Memory B cell (primary cell): ENCODE data around the gene GNAS.
A peak's percentile ranks its signal among the peaks of the same experiment; 100 is the strongest.
"Not testable (repeated sequence)": the region's sequence is repeated elsewhere in the genome, so short reads cannot be mapped to it uniquely, and the experiment has no call there.

Source experiments
- ATAC-seq: fragments of 150-1000 bp; cut with Tn5 transposase; 2 replicates; pipeline ENCODE4 v1.10.0; 2021; ENCODE audit warnings: low read depth, mild to moderate bottlenecking, moderate library complexity
- DNase-seq, 2 donors: peaks; one replicate each; pipeline ENCODE4 v3.0.0; 2022; ENCODE audit warnings: low spot score in 2 of 2
- H3K27ac Mint-ChIP-seq: one replicate; pipeline ENCODE4 v1.8.0; 2022; ENCODE audit warnings: mild to moderate bottlenecking, moderate library complexity, mixed read lengths
- H3K27me3 Mint-ChIP-seq: one replicate; pipeline ENCODE4 v1.8.0; 2022; ENCODE audit warnings: mixed read lengths
- H3K36me3 Mint-ChIP-seq: one replicate; pipeline ENCODE4 v1.8.0; 2022; ENCODE audit warnings: mild to moderate bottlenecking, mixed read lengths
- H3K4me1 Mint-ChIP-seq: one replicate; pipeline ENCODE4 v1.8.0; 2022; ENCODE audit warnings: mixed read lengths
- H3K4me3 Mint-ChIP-seq: one replicate; pipeline ENCODE4 v1.8.0; 2022; ENCODE audit warnings: mild to moderate bottlenecking, moderate library complexity, mixed read lengths
- H3K9me3 Mint-ChIP-seq: one replicate; pipeline ENCODE4 v1.8.0; 2022; ENCODE audit warnings: mixed read lengths

Gene GNAS

GRCh38 chr20:58942549-58942948 is 90.0 kb downstream of the GNAS start:
- H3K4me1 Mint-ChIP-seq, result peaks cover 14% of the 10 kb centered on the region
- DNase-seq (no peak), ATAC-seq (no peak)
- H3K4me3 Mint-ChIP-seq, result no peak overlapping the region
- H3K27ac Mint-ChIP-seq, result no peak overlapping the region
- H3K9me3 Mint-ChIP-seq, result no peaks in the 10 kb centered on the region
- H3K27me3 Mint-ChIP-seq, result no peaks in the 10 kb centered on the region
- H3K36me3 Mint-ChIP-seq, result no peaks in the 10 kb centered on the region

GRCh38 chr20:58944610-58945009 is 92.1 kb downstream of the GNAS start:
- ATAC-seq, result no peak
- no peak for DNase-seq
- H3K9me3 Mint-ChIP-seq, result no peaks in the 10 kb centered on the region
- peak overlapping the region; percentile 15 for H3K27ac Mint-ChIP-seq
- H3K4me3 Mint-ChIP-seq, result no peak overlapping the region
- no peaks in the 10 kb centered on the region for H3K27me3 Mint-ChIP-seq
- no peaks in the 10 kb centered on the region for H3K36me3 Mint-ChIP-seq
- H3K4me1 Mint-ChIP-seq, result peaks cover 5% of the 10 kb centered on the region

GRCh38 chr20:58945965-58946631 is 93.6 kb downstream of the GNAS start:
- peaks cover 5% of the 10 kb centered on the region for H3K4me1 Mint-ChIP-seq
- no peak overlapping the region for H3K4me3 Mint-ChIP-seq
- H3K36me3 Mint-ChIP-seq, result no peaks in the 10 kb centered on the region
- no peak overlapping the region for H3K27ac Mint-ChIP-seq
- DNase-seq, result no peak
- peak; percentile 52 for ATAC-seq
- peaks cover 1% of the 10 kb centered on the region for H3K27me3 Mint-ChIP-seq
- no peaks in the 10 kb centered on the region for H3K9me3 Mint-ChIP-seq

- not testable (repeated sequence) for H3K9me3 Mint-ChIP-seq, H3K36me3 Mint-ChIP-seq, ATAC-seq, H3K4me1 Mint-ChIP-seq, H3K27ac Mint-ChIP-seq, H3K4me3 Mint-ChIP-seq, DNase-seq, H3K27me3 Mint-ChIP-seq
Observed at GRCh38 chr20:58947797-58948388, 95.4 kb downstream of the GNAS start.

- Mint-ChIP-seq H3K36me3 (peaks cover 1% of the 10 kb centered on the region), H3K27me3 (peaks cover 1% of the 10 kb centered on the region)
Observed at GRCh38 chr20:58950603-58951002, 98.1 kb downstream of the GNAS start.

GRCh38 chr20:58953050-58953449 is 100.5 kb downstream of the GNAS start:
- Mint-ChIP-seq H3K27me3 (peaks cover 1% of the 10 kb centered on the region), H3K27ac (no peak overlapping the region), H3K4me1 (no peaks in the 10 kb centered on the region), H3K4me3 (no peak overlapping the region), H3K36me3 (peaks cover 1% of the 10 kb centered on the region), H3K9me3 (peaks cover 1% of the 10 kb centered on the region)
- no peak for DNase-seq
- no peak for ATAC-seq

More at GRCh38 chr20:58950603-58951002, 98.1 kb downstream of the GNAS start:
- Mint-ChIP-seq H3K9me3 (peaks cover 1% of the 10 kb centered on the region), H3K4me3 (no peak overlapping the region), H3K4me1 (peaks cover 3% of the 10 kb centered on the region), H3K27ac (no peak overlapping the region)
- DNase-seq (no peak), ATAC-seq (no peak)

- Mint-ChIP-seq H3K4me1 (no peaks in the 10 kb centered on the region), H3K4me3 (no peak overlapping the region), H3K27me3 (peaks cover 3% of the 10 kb centered on the region), H3K9me3 (peaks cover 1% of the 10 kb centered on the region), H3K27ac (no peak overlapping the region), H3K36me3 (peaks cover 1% of the 10 kb centered on the region)
- DNase-seq, result no peak
- no peak for ATAC-seq
Observed at GRCh38 chr20:58956078-58956477, 103.6 kb downstream of the GNAS start.

- no peak overlapping the region for H3K4me3 Mint-ChIP-seq
- H3K36me3 Mint-ChIP-seq, result peaks cover 6% of the 10 kb centered on the region
- DNase-seq (no peak), ATAC-seq (no peak)
- peaks cover 3% of the 10 kb centered on the region for H3K27me3 Mint-ChIP-seq
- peaks cover 8% of the 10 kb centered on the region for H3K9me3 Mint-ChIP-seq
- H3K4me1 Mint-ChIP-seq, result peaks cover 2% of the 10 kb centered on the region
- H3K27ac Mint-ChIP-seq, result no peak overlapping the region
Observed at GRCh38 chr20:58959652-58960051, 107.1 kb downstream of the GNAS start.
